Stomach (tissue), 9 donors: ENCODE results near the gene COQ8B. TPM values are rescaled to one million over a fixed set of nuclear protein-coding genes. Genes with fewer than 3 reads are reported as not detected.

Experiments
- DNase-seq, 2 donors: peaks; one replicate each; pipeline versions ENCODE4 v3.0.0 to v3.0.0-alpha.2; 2013 to 2019
- H3K27ac ChIP-seq, 5 donors: fragments of 200-600 bp in 4 of 5; sonication (generic) in 4 of 5; one replicate each; pipeline ENCODE4 v1.5.1; 2013 to 2019; ENCODE audit warnings: mild to moderate bottlenecking in 1 of 5, moderate library complexity in 1 of 5
- H3K27me3 ChIP-seq, 3 donors: fragments of 200-600 bp; sonication (generic); one replicate each; pipeline ENCODE4 v1.5.1; 2017 to 2019; ENCODE audit warnings: mixed run types in 1 of 3
- H3K36me3 ChIP-seq, 4 donors: fragments of 200-600 bp; sonication (generic); 1 replicate in 3 of 4; 2 replicates in 1 of 4; pipeline ENCODE4 v1.5.1; 2016 to 2019
- H3K4me1 ChIP-seq, 4 donors: fragments of 200-600 bp; sonication (generic); one replicate each; pipeline ENCODE4 v1.5.1; 2016 to 2019
- H3K4me3 ChIP-seq, 4 donors: fragments of 200-600 bp; sonication (generic) in 3 of 4; one replicate each; pipeline ENCODE4 v1.5.1; 2016 to 2019; ENCODE audit warnings: mild to moderate bottlenecking in 1 of 4
- H3K9me3 ChIP-seq, 4 donors: fragments of 200-600 bp; sonication (generic); one replicate each; pipeline ENCODE4 v1.5.1; 2016 to 2019
- CTCF ChIP-seq, 7 experiments: fragments of 450-650 bp in 4 of 7; fragments of 200-600 bp in 3 of 7; sonication (generic) in 3 of 7; IDR thresholded peaks; one replicate each; pipeline ENCODE4 v1.5.1; 2016 to 2019; ENCODE audit warnings: antibody characterized with exemption in 7 of 7, control low read depth in 2 of 7, mild to moderate bottlenecking in 1 of 7
- EP300 ChIP-seq: sonication (generic); formaldehyde crosslinking; IDR thresholded peaks from one replicate; pipeline ENCODE4 v1.6.1; 2017; ENCODE audit warnings: antibody characterized with exemption
- POLR2A ChIP-seq, 4 donors: fragments of 450-650 bp; IDR thresholded peaks; one replicate each; pipeline ENCODE4 v1.6.1; 2016; ENCODE audit warnings: antibody characterized with exemption in 4 of 4, control low read depth in 2 of 4, mild to moderate bottlenecking in 1 of 4, moderate library complexity in 1 of 4
- POLR2AphosphoS5 ChIP-seq, 3 donors: sonication (generic); formaldehyde crosslinking; IDR thresholded peaks; one replicate each; pipeline ENCODE4 v1.6.1; 2016; ENCODE audit warnings: antibody characterized with exemption in 3 of 3
- WGBS, 5 donors: extraction: QIAGEN DNeasy Blood & Tissue Kit in 3 of 5; methylation state at CpG; one replicate each; pipeline versions ENCODE4 v1.1.5 to v1.1.7; 2013 to 2018; 5-methylcytosine and 5-hydroxymethylcytosine counted together
- intact Hi-C: fragments of 100-400 bp; cut with DNase I; formaldehyde crosslinking; loops from one replicate; pipeline ENCODE4 v1.15.1; 2023; ENCODE audit warnings: low total_unique reads
- polyA plus RNA-seq, 3 donors: library from polyadenylated mRNA; stranded (reverse); fragments of 200-250 nt; gene quantifications; one replicate each; pipeline ENCODE4 v1.2.3, GENCODE V29; 2013
- total RNA-seq, 5 donors: library from RNA; depleted of rRNA; stranded (reverse); fragments of >200 nt; gene quantifications; one replicate each; pipeline versions ENCODE4 v1.1.0 to v1.2.3, GENCODE V29; 2014 to 2016
- donor health status: healthy with polysubstance abuse.
- donor health status: Bipolar disorder and iron deficiency.
- donor health status: healthy.

The COQ8B gene
- total and polyA plus RNA-seq, 8 donors = 26.9 to 91.5 (median 41.9) TPM

GRCh38 chr19:40755791-40756190 lies 39.1 kb upstream of the COQ8B start:
- H3K9me3 ChIP-seq = no peaks in the 10 kb centered on the region
- peaks cover 29 to 58% (median 55%) of the 10 kb centered on the region in 4 donors for H3K4me1 ChIP-seq
- WGBS, 5 donors = 95 to 97% (median 96%) methylated on average over 7 to 8 of the region's 8 CpGs
- peak overlapping the region in 1 of 5 donors; percentile 26 for H3K27ac ChIP-seq
- no peak for TF ChIP-seq CTCF (IDR thresholded peaks at IDR 0.05)
- TF ChIP-seq POLR2A (IDR thresholded peaks at IDR 0.05) = no peak
- TF ChIP-seq POLR2AphosphoS5 (IDR thresholded peaks at IDR 0.05) = no peak
- TF ChIP-seq EP300 = no peak
- intact Hi-C loops = no loop called here
- H3K4me3 ChIP-seq = peak overlapping the region in 1 of 4 donors; percentile 38
- H3K27me3 ChIP-seq = no peaks in the 10 kb centered on the region
- no peak for DNase-seq
- H3K36me3 ChIP-seq = peaks cover 40 to 58% (median 55%) of the 10 kb centered on the region in 4 donors

- peak overlapping the region in 1 of 4 donors; percentile 38 for H3K4me3 ChIP-seq
- peaks cover 34 to 53% (median 50%) of the 10 kb centered on the region in 4 donors for H3K36me3 ChIP-seq
Observed at GRCh38 chr19:40755248-40755624, 38.5 kb upstream of the COQ8B start.

GRCh38 chr19:40754611-40755247 lies 38.0 kb upstream of the COQ8B start:
- TF ChIP-seq EP300 = no peak
- TF ChIP-seq POLR2A (IDR thresholded peaks at IDR 0.05) = no peak
- TF ChIP-seq POLR2AphosphoS5 (IDR thresholded peaks at IDR 0.05) = peak in 1 of 3 donors; percentile 6
- WGBS, 5 donors = 52 to 58% (median 53%) methylated on average over 9 of the region's 9 CpGs
- Histone ChIP-seq H3K36me3 (peaks cover 29 to 48% (median 45%) of the 10 kb centered on the region in 4 donors), H3K9me3 (no peaks in the 10 kb centered on the region), H3K4me1 (peaks cover 30 to 61% (median 58%) of the 10 kb centered on the region in 4 donors), H3K27ac (peak overlapping the region; percentile 48 to 86 (median 72)), H3K27me3 (no peaks in the 10 kb centered on the region), H3K4me3 (peak overlapping the region in 3 of 4 donors; percentile 9 to 38 (median 22))
- peak; percentile 60 to 76 for DNase-seq
- intact Hi-C loops = no loop called here

More at GRCh38 chr19:40755248-40755624, 38.5 kb upstream of the COQ8B start:
- Histone ChIP-seq H3K27ac (peak overlapping the region in 3 of 5 donors; percentile 72 to 86 (median 77)), H3K27me3 (no peaks in the 10 kb centered on the region), H3K4me1 (peaks cover 29 to 58% (median 55%) of the 10 kb centered on the region in 4 donors), H3K9me3 (no peaks in the 10 kb centered on the region)
- 77 to 92% (median 87%) methylated on average over 3 of the region's 3 CpGs for WGBS, 5 donors
- no peak for DNase-seq
- TF ChIP-seq POLR2A (IDR thresholded peaks at IDR 0.05) (no peak), CTCF (IDR thresholded peaks at IDR 0.05) (no peak), POLR2AphosphoS5 (IDR thresholded peaks at IDR 0.05) (no peak), EP300 (no peak)
- intact Hi-C loops = no loop called here

DNA sequence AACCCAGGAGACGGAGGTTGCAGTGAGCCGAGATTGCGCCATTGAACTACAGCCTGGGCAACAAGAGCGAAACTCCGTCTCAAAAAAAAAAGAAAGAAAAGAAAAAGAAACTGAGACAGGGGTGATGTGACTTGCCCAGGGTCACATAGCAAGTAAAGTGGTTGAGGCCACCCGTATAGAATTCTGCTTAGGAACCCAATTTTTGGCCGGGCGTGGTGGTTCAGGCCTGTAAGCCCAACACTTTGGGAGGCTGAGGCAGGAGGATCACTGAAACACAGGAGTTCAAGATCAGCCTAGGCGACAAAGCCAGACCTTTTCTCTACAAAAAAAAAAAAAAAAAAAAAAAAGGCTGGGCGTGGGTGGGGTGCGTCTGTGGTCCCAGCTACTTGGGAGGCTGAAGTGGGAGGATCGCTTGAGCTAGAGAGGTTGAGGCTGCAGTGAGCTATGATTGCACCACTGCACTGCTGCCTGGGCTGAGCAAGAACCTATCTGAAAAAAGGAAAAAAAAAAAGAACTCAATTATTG lies 35.6 kb upstream of the COQ8B start:
- peak overlapping the region; percentile 62 to 83 (median 77) for H3K4me3 ChIP-seq
- H3K27ac ChIP-seq = peak overlapping the region; percentile 11 to 98 (median 97)
- intact Hi-C loops = no loop called here
- no peaks in the 10 kb centered on the region for H3K9me3 ChIP-seq
- 33 to 47% (median 46%) methylated on average over 12 of the region's 12 CpGs for WGBS, 5 donors
- H3K4me1 ChIP-seq = peaks cover 43 to 83% (median 69%) of the 10 kb centered on the region in 4 donors
- no peak for TF ChIP-seq CTCF (IDR thresholded peaks at IDR 0.05)
- TF ChIP-seq POLR2A (IDR thresholded peaks at IDR 0.05) = no peak
- no peak for TF ChIP-seq EP300
- no peak for TF ChIP-seq POLR2AphosphoS5 (IDR thresholded peaks at IDR 0.05)
- H3K36me3 ChIP-seq = peaks cover 7 to 24% (median 21%) of the 10 kb centered on the region in 4 donors
- H3K27me3 ChIP-seq = no peaks in the 10 kb centered on the region
- no peak for DNase-seq
